Activated CD4-positive, CD25-positive, alpha-beta regulatory T cell treated with anti-CD3 and anti-CD28 coated beads, Interleukin-2, amount 50 U/mL, for 16 hours (primary cell): ENCODE results near the gene EYS.

Experiments
- DNase-seq: peaks from one replicate; pipeline ENCODE4 v3.0.0-alpha.2; 2020; ENCODE audit warnings: low read depth, low spot score

The EYS gene

DNA sequence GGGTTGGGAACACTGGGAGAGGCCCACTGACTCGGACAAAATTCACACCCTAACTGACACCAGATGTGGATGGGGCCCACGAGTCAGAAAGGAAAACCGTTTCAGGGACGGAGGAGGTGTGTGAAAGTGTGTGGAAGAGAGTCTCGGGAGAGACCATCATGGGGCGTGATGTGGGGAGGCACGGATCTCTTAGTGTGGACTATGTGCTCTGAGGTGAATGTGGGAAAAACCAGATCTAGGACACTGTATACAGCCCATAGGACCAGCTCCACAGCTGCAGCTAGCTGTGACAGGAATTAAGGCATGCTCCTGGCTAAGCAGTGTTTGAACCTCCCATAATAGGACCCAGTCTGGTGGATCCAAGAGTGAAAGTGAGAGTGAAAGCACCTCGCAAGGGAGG, 1380.1 kb downstream of the EYS start:
- DNase-seq = no peak

DNA sequence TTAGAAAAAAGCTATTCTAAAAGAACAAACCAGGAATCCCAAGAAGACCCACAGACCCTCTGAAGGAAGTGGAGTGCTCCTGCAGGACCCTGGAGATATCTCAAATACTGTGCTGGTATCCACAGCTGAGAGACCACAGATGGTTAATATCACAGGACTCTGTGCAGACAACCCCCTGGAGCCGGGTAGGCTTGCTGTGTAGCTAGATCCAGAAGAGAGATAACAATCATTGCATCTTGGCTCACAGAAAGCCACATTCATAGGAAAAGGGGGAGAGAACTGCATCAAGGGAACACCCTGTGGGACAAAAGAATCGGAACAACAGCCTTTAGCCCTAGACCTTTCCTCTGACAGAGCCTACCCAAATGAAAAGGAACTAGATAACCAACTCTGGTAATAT, 1381.9 kb downstream of the EYS start:
- DNase-seq = no peak

DNA sequence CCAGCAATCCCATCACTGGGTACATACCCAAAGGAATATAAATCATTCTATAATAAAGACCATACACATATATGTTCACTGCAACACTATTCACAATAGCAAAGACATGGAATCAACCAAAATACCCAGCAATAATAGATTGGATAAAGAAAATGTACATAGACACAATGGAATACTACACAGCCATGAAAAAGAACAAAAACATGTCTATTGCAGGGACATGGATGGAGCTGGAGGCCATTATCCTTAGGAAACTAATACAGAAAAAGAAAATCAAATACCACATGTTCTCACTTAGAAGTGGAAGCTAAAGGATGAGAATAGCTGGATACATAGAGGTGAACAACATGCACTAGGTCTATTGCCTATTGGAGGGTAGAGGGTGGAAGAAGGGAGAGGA, 1396.8 kb downstream of the EYS start:
- DNase-seq = no peak

DNA sequence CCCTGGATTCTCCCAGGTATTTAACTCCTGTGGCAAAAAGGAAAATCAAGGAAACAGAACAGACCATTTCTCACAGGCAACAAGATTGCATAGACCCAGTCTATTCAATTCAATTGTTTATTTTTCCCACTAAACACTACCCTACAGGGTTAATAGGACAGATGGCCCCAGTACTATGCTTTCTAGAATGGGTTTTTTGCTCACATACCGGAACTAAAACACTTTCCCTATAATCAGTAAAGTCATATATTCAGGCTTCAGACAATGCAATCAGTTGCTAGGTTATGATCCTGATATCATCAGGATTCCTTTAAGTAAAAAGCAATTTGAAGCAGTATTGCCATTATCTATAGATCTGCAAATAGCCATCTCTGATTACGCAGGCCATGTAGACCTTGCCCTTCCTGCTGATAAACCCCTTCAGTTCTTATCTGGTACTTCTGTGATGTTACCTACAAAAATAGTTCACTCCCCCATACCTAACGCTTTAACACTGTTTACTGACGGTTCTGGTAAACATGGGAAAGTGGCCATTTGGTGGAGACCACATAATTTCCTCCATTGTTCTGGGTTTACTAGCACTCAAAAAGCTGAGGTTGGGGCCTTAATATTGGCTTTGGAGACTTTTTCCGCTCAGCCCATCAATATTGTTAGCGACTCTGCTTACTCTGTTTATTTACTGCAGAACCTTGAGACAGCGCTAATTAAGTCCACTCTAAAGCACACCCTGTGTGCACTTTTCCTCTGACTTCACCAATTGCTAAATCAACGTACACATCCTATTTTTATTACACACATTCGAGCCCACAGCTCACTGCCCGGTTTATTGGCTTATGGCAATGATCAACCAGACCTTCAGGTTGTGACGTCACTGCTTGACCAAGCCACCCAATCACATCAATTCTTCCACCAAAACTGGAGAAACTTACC, 1405.5 kb downstream of the EYS start:
- DNase-seq = no peak

DNA sequence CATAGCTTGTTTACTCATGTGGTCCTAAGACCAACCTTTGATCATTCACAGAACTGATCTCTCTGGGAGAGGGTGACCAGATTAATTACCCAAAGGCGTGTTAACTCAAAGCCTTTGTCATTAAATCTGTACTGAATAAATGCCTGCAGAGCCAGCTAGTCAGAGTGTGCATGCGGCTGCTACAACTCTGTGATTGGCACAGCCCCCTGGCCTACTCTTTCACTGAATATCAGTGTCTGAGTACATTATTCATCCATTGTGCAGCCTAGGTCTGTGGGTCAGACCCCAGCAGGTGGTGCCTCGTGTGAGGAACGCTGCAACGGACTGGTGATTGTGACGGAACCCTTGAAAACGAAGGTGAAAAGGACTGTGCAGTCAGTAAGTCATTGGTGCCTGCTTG, 1407.8 kb downstream of the EYS start:
- no peak for DNase-seq

DNA sequence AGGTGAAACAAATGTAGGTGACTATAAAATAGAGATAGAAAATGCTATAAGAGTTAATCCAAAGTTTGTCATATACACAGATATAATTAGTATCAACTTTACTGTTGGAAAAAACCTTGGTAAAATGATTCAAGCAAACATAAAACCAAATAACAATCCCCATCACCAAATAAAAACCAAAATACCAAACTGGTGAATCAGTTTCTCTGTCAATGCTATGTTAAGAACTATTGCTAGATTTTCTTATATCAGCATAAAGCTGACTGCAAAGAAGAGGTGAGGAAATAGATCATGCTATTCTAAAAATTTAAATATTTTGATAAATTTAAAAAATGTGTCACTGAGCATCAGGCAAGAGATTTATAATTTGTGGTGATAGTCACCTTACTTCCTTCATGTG, 1413.0 kb downstream of the EYS start:
- no peak for DNase-seq

DNA sequence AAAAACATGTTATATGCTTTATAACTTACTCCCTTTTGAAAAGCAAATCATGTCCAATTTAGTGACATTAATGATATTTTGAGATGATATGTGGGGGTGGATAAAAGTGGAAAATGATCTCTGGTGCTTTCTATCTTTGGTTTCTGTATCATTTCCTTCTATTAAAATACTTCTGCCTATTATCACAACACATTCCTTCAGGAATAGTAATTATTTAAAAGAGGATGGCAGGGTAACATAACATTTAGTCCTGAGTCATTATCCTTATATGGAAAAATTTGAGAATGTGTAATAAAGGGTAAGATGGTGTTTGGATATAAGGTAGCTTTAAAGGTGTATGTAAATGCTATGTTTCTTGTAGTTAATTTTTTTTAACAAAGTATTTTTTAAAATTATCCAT, 1413.7 kb downstream of the EYS start:
- DNase-seq = no peak

DNA sequence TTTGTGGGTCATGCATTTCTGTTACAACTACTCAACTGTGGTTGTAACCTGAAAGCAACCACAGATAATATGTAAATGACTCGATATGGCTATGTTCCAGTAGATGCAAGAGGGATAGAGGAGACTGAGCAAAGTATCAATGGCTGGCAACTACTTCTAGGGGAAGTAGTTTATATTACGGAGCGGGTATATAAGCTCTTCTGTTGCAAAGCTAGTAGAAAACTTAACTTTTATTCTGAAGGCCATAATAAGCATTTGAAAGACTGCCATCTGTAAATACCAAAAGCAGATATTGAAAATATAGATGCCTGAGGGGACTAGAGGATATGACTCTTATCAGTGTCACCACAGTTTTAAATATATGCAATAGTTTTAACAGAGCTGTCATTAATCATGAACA, 1416.2 kb downstream of the EYS start:
- DNase-seq = no peak

DNA sequence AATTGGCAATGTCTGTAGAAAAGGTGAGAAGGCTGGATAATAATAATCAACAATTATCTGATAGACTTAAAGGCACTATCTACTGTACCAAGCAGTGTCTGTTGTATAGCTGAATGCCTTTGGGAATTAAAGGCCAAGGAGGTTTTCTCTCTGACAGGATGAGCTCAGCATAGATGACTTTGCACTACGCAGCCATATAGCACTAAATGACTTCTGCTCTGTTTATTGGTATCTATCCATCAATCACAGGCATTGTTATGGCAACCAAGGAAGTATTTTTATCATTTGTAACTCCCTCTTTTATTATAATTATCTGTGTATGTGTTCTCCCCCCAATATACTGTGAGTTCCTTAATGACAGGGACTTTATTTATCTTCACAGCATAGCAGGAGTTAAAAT, 1417.1 kb downstream of the EYS start:
- DNase-seq = no peak

DNA sequence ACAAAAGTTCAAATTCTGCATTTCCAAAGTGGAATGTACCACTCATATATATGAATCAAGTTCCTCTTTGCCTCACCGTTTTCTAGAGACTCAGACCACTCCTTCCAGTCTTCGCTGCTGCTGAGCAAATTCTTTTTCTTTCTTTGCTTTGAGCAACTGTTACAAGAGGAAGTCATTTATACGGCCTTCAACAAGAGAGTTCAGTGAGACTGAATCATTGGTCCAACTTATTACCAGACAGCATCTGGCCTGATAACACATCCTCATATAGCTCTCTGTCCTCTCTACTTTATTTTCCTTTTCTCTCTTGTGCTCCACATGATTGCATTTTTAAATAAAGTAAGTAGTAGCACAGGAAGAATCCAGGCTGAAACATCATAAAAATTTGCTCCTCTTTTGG, 1418.7 kb downstream of the EYS start:
- DNase-seq = no peak

DNA sequence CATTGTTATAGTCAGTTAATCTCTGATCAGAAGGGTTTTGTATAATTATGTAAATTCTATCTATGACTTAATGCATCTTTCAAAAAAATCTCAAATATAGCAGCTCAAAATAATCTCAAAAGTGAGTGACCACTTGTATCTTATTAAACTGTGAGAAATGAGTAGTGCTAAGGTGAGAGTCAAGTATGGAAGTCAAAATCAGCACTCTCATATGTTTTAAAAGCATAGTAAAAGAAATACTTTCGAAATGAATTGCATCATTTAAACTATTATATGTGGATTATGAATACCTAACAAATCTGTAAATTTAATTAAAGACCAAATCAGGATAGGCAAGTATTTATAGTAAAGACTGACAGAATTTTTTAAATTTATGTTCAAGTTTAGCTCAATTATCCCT, 1425.9 kb downstream of the EYS start:
- no peak for DNase-seq

DNA sequence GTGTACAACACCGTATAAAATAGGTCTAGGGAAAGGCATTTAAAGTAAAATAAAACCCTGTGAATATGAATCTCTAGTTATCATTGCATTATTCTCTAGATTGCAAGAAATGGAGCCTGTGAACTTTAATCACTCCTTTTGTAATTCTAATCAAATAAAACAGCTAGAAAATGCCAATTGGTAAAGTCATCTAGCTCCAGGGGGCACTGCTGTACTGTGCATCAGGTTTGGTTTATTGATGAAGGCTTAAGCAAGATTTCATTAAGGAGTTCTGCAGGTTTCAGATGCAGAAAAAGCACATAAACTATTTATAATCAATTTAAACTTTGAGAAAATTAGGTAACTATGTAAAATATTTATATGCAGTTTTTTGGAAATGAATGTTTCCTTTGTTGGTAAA, 1426.5 kb downstream of the EYS start:
- no peak for DNase-seq

DNA sequence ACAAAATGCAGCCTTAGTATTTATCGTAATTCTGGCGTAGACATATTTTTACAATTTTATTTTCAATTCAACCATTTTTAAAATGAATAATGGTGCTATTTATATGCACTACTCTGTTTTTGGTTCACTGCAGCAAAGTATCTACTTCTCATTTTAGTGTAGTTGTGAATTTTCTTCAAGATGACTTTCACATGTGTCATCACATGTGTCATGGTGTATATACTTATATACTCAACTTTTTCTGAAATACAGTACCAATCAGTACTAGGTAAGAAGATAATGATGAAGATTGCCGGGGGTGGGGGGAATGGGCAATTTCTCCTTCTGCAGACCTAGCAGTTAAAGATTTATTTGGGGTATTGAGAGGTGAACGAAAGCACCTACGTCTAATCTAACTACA, 1436.9 kb downstream of the EYS start:
- DNase-seq = no peak

DNA sequence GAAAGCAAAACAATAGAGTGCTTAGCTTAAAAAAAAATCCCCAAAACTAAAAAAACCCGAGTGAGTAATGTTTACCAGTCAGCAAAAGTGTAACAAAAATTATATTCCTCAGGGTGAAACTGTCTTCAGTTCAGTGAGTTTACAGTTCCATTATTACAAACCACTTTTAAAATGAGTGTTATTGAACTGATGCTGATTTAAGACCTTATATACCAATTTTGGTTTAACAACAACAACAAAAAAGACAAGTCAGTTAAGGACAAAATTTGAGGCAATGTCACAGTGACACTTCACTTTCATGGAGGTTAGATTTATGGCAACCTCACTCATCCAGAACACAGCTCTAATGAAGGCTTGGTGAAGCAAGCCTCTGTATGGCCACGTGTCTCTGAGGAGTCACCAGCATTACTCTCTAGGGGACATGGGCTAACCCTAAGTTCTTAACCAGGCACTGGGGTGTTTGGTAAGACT, 1440.6 kb downstream of the EYS start:
- DNase-seq = no peak

DNA sequence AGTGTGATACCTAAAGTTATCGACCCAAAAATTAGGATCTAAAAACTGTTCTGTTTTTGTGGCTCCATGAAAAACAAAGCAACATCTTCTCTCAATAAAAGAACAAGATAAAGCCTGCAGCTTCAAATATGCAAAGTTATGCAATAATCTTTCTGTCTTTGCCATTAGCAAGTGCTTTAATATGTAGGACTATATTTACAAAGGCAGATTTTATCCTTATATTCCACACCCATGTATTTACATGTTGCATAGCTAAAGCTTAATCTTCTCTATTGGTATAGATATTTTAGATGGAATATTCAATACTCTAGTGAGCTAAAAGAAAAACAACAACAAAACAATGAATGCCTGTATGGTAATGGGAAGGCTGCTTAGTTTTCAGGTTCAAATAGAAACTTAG, 1443.2 kb downstream of the EYS start:
- no peak for DNase-seq

DNA sequence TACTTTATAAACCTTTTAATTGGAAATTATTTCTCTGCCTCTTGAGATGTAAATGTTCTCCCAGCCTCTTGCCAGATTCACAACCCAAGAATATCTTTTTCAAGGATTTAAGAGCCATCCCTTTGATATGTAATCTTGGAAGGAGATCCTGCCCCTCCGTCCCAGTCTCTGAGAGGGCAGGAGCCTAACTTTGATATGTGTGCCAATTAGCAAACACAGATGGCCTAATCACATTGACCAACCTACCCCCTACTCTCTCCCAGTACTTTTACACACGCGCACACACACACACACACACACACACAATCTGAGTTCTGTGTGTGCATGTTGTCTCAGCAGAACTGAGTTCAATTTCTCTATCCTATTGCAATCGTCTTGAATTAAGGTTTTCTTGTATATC, 1447.7 kb downstream of the EYS start:
- DNase-seq = no peak

DNA sequence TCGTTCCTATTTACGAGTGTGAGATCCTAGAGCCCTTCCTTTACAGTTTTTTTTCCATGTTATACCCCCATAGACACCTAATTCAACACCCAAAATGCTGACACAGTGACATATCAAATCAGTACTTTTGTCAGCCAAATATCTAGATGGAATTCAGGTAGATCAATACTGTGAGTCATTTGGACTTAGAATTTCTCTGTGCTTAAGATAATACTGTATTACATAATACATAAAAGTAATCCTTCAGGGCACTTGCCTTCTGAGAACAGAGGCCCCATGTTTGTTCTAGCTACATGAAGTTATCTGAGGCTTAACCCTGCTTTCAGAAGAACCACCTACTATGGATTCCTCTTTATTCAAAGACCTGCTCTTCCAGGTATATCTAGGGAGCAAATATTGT, 1448.3 kb downstream of the EYS start:
- no peak for DNase-seq

DNA sequence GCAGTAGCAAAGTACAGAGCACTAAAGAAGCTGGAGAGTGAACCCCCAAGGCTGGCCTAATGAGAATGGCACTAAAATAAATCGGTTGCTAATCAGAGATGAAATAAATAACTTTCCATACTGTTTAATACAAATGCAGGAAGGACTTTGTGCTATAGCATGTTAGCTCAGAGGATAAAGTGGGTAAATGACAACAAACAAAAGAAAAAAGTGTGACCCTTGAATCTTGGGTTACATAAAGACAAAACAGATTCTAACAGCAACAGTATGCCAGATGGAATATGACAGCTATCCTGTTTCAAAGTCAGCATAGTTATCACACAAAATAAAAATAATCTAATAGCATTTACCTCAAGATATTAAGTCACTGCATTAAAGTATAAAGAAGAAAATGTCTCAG, 1448.7 kb downstream of the EYS start:
- no peak for DNase-seq

DNA sequence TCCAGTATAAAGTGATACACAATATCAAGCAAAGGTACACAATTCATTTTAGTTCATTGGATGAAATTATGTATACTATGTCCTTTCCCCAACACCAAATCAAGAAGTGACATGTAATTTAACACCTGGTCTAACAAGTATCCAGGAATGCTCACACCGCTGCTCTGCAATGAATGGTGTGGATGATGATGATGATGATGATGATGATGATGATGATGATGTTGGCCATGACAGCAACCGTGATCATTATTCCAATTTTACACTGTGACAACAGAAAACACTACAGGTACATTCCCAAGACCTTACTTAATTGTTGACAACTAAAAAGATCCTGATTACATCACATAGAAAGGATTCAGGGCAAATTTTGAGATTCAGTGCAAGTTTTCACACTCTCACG, 1449.4 kb downstream of the EYS start:
- no peak for DNase-seq

DNA sequence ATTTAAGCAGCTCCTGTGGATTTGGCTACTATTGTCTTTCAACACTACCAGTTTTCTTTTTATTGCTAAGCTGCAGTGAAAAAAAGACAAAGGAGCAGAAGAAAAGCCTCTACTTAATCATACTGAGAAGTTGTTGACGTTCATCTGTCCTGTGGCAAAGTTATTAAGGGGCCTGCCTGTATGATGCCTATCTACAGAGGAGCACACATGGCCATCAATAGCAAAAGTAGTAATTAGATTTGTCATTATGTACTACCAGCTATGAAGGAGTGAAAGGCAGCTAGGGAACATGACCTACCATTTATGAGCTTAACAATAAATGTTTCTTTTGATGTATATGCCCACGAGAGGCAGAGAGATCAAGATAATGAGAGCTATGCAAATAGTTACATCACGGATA, 1450.5 kb downstream of the EYS start:
- no peak for DNase-seq

DNA sequence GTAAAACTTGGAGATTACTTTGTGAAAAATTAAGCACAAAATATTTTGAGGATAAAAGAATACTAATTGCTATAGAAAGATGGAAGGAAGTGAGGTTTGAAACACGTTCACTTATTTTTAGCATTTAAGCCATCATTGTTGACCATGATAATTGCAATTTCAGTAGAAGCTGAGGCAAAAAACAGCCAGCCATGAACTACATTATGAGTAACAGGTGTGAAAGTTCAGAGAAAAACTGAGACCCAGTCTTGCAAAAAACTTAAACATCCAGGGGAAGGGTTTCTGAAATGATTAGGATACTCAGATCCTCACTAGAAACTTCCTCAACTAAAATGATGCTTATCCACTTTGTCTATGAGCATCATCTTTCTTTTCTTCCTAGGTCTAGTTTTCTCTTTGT, 1452.0 kb downstream of the EYS start:
- no peak for DNase-seq

DNA sequence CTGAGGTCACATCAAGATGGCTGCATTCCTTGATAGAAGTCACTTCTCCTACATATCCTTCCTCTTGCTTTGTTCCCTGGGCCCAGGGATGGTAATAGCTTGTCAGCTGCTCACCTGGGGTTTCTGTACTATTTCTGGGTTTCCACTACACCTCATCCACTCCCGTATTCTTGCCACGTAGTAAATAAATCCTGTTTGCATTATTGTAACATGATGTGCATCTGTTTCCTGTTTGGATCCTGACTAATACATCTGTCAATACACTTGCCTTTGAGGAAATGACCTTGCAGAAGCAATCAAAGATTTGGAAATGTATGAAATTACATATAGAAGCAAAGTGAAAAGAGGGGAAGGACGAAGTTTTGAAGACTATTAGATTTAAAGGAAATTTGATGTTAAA, 1452.5 kb downstream of the EYS start:
- DNase-seq = no peak

DNA sequence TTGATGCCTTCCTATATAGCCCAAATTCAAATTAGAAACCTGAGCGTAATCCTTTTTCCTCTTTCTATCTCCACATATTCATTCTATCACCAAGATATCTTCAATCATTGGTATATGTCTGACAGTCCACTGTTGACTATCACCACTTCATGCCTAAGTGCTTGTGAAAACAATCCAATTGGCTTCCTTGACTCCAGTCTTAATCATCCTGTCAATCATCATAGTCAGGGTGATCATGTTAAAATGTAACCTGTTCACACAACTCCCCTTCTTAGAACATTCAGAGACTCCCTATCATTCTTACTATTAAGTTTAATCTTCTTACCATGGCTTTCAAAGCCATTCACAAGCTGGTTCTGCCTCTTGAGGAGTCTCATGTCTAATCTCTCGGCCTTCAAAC, 1454.8 kb downstream of the EYS start:
- no peak for DNase-seq

DNA sequence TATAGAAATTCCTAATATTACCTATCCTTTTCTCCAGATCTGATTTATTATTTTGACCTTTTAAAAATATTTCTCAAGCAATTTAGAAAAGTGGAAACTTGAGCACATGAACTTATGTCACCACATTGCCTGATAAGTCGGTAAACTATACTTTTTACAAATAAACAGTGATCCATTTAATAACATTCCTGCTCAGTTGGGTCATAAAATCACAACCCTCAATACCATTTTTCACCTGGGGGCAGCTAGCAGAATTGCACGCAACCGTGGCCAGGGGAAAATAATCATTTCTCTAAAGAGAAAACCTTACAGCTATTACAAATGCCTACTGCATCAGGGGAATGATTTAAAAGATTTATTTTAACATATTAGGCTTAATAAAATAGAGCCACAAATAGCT, 1456.9 kb downstream of the EYS start:
- DNase-seq = no peak
